ENCODE measurements around the gene ABHD5.

ABHD5 gene

DNA sequence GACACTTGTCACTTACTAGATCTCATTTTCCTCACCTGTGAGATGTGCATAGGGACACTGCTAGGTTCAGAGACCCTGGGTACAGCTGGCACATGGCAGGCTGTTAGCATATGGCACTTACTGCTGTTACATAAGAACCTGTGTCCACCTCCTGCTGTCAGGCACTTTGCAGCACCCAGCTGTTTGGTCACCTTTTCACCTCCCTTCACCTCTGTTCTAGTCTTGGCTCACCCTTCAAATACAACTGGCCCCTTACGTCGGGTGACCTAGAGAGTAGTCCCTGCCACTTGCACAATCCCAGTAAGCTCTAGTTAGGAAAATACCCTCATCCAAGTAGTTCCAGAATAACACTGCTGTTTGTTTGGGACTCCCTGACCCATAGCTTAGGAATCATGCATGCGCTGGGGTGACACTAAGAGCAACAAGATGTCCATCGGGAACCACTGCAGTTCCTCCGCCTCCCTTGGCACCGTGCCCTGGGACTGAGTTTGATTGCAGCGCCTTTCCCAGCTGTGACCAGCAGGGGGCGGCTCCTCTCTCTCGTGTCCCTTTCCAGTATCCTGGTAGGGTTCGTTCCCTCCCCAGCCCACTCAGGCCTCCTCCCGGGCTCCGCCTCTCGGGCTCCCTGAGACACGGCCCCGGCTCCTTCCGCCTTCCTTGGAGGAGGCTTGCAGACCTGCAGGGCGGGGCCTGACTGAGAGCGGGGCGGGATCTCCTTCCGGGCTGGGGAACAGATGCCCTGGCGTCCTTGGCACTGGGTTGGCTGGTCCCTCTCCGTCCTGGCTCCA, 78.6 kb downstream of the ABHD5 start:
- H3K27me3 ChIP-seq (ENCODE audit: insufficient read depth, low read length) = no peaks in the 10 kb centered on the region
- H3K4me1 ChIP-seq (ENCODE audit: insufficient read depth, low read length, severe bottlenecking) = no peaks in the 10 kb centered on the region
- no peaks in the 10 kb centered on the region for H3K9me2 ChIP-seq (ENCODE audit: low read depth, low read length)
- no peaks in the 10 kb centered on the region for H3K9me3 ChIP-seq (ENCODE audit: low read length)
- no peak overlapping the region for H3K27ac ChIP-seq (ENCODE audit: low read depth, low read length, poor library complexity, severe bottlenecking)
- peak overlapping the region; percentile 6; the same call in 1 of the 2 replicates for H3K4me2 ChIP-seq (ENCODE audit: low read length)
- no peak overlapping the region for H3K9ac ChIP-seq (ENCODE audit: low read length)
- TF ChIP-seq EZH2 (IDR thresholded peaks at IDR 0.05; ENCODE audit: borderline replicate concordance, low read length) (no peak), CTCF (IDR thresholded peaks at IDR 0.05; ENCODE audit: low read length) (peak; percentile 85)
- H4K20me1 ChIP-seq (ENCODE audit: insufficient read depth, low read length) = no peaks in the 10 kb centered on the region
- no peak overlapping the region for H3K4me3 ChIP-seq (ENCODE audit: low read depth, low read length, poor library complexity, severe bottlenecking)
- no peaks in the 10 kb centered on the region for H3K36me3 ChIP-seq (ENCODE audit: insufficient read depth, low read length)
- H3F3A ChIP-seq (ENCODE audit: insufficient read depth, low read length) = no peaks in the 10 kb centered on the region
- H2AFZ ChIP-seq (ENCODE audit: low read length) = no peak overlapping the region
- no peaks in the 10 kb centered on the region for H3K79me2 ChIP-seq (ENCODE audit: insufficient read depth, low read length)

DNA sequence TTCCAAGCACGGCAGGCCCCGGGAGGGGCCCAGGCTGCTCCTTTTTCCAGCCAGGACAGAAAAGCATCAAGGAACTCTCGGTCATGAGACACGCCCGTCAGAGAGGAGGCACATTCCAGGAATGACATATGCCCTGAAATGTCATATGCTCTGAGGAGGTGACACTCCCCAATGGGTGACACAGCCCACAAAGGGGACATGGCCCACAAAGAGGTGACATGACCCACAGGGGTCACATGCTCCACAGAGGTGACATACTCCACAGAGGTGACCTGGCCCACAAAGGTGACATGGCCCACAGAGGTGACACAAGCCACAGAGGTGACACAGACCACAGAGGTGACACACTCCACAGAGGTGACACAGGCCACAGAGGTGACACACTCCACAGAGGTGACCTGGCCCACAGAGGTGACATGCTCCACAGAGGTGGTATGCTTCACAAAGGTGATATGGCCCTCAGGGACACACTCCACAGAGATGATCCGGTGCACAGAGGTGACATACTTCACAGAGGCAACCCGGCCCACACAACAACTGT, 79.2 kb downstream of the ABHD5 start:
- no peak overlapping the region for H2AFZ ChIP-seq (ENCODE audit: low read length)
- no peak for TF ChIP-seq CTCF (IDR thresholded peaks at IDR 0.05; ENCODE audit: low read length)
- no peak for TF ChIP-seq EZH2 (IDR thresholded peaks at IDR 0.05; ENCODE audit: borderline replicate concordance, low read length)
- no peaks in the 10 kb centered on the region for H3K79me2 ChIP-seq (ENCODE audit: insufficient read depth, low read length)
- H3K9me3 ChIP-seq (ENCODE audit: low read length) = no peaks in the 10 kb centered on the region
- H3K27ac ChIP-seq (ENCODE audit: low read depth, low read length, poor library complexity, severe bottlenecking) = no peak overlapping the region
- no peak overlapping the region for H3K4me3 ChIP-seq (ENCODE audit: low read depth, low read length, poor library complexity, severe bottlenecking)
- H3K27me3 ChIP-seq (ENCODE audit: insufficient read depth, low read length) = no peaks in the 10 kb centered on the region
- H3K9ac ChIP-seq (ENCODE audit: low read length) = no peak overlapping the region
- no peaks in the 10 kb centered on the region for H3K36me3 ChIP-seq (ENCODE audit: insufficient read depth, low read length)
- H3K9me2 ChIP-seq (ENCODE audit: low read depth, low read length) = no peaks in the 10 kb centered on the region
- no peaks in the 10 kb centered on the region for H3K4me1 ChIP-seq (ENCODE audit: insufficient read depth, low read length, severe bottlenecking)
- no peak overlapping the region; the same call in 1 of the 2 replicates for H3K4me2 ChIP-seq (ENCODE audit: low read length)
- H4K20me1 ChIP-seq (ENCODE audit: insufficient read depth, low read length) = no peaks in the 10 kb centered on the region
- H3F3A ChIP-seq (ENCODE audit: insufficient read depth, low read length) = no peaks in the 10 kb centered on the region

DNA sequence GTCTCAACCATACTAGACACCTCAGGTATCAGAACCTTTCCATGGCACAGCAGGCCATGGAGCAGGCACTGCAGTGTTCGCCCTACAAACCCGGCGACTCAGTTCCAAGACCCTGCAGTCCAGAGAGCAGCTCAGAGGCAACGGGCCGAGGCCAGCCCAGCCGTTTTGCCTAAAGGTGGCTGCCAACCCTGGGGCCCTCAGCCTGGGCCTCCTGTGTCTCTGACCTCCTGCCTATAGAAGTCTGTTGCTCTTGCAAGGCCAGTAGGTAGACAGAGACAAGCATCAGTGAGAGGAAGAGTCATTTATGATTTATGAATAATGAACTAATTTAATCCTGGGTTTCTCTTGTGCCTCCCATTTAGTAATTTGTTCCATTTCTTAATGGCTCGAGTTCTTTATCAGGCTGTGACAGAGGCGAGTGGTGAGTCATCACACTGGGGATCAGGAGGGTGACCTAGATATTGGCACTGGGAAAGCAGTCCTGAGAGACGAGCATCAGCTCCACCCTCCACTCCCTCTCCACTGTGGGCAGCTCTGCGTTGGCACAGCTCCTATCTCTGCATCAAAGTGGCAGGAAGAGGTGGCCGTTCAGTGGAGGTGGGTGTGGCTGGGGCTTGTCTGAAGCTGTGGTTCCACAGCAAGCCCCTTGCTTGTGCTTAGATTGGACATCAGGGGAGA, 79.8 kb downstream of the ABHD5 start:
- TF ChIP-seq EZH2 (IDR thresholded peaks at IDR 0.05; ENCODE audit: borderline replicate concordance, low read length) = no peak
- no peak for TF ChIP-seq CTCF (IDR thresholded peaks at IDR 0.05; ENCODE audit: low read length)
- Histone ChIP-seq H3F3A (ENCODE audit: insufficient read depth, low read length) (no peaks in the 10 kb centered on the region), H2AFZ (ENCODE audit: low read length) (no peak overlapping the region), H4K20me1 (ENCODE audit: insufficient read depth, low read length) (no peaks in the 10 kb centered on the region), H3K9me2 (ENCODE audit: low read depth, low read length) (no peaks in the 10 kb centered on the region), H3K4me3 (ENCODE audit: low read depth, low read length, poor library complexity, severe bottlenecking) (no peak overlapping the region), H3K27me3 (ENCODE audit: insufficient read depth, low read length) (no peaks in the 10 kb centered on the region), H3K4me2 (ENCODE audit: low read length) (no peak overlapping the region), H3K36me3 (ENCODE audit: insufficient read depth, low read length) (no peaks in the 10 kb centered on the region), H3K4me1 (ENCODE audit: insufficient read depth, low read length, severe bottlenecking) (no peaks in the 10 kb centered on the region), H3K9me3 (ENCODE audit: low read length) (no peaks in the 10 kb centered on the region), H3K9ac (ENCODE audit: low read length) (no peak overlapping the region), H3K79me2 (ENCODE audit: insufficient read depth, low read length) (no peaks in the 10 kb centered on the region), H3K27ac (ENCODE audit: low read depth, low read length, poor library complexity, severe bottlenecking) (no peak overlapping the region)

Measured in OCI-LY1 (cell line).